Activated B cell treated with CpG ODN at 0.5 μM for 24 hours (primary cell): Measurements from ENCODE around the gene LRFN3. TPM values are rescaled to one million over a fixed set of nuclear protein-coding genes. Genes with fewer than 3 reads are reported as not detected.

Experiments
- ATAC-seq: fragments of 200-7000 bp; cut with Tn5 transposase; one replicate; pipeline ENCODE4 v1.10.0; 2021; ENCODE audit warnings: low read depth, mild to moderate bottlenecking, moderate library complexity
- CTCF ChIA-PET: fragments of 350-600 bp; sonication (Branson Sonifier 250); formaldehyde crosslinking; loops from one replicate; lab custom pipeline; 2021; ENCODE audit warnings: antibody characterized with exemption; lab: Charles Lee
- POLR2A ChIA-PET: fragments of 350-600 bp; sonication (Branson Sonifier 250); formaldehyde crosslinking; loops from one replicate; lab custom pipeline; 2021; ENCODE audit warnings: antibody characterized with exemption; lab: Charles Lee
- DNase-seq: peaks from one replicate; pipeline ENCODE4 v3.0.0; 2022
- H3K27ac Mint-ChIP-seq: one replicate; pipeline ENCODE4 v1.8.0; 2020; ENCODE audit warnings: mixed read lengths
- H3K27me3 Mint-ChIP-seq: one replicate; pipeline ENCODE4 v1.8.0; 2021; ENCODE audit warnings: mixed read lengths
- H3K36me3 Mint-ChIP-seq: one replicate; pipeline ENCODE4 v1.8.0; 2021; ENCODE audit warnings: low read depth, mixed read lengths
- H3K4me1 Mint-ChIP-seq: one replicate; pipeline ENCODE4 v1.8.0; 2021; ENCODE audit warnings: mixed read lengths
- H3K4me3 Mint-ChIP-seq: one replicate; pipeline ENCODE4 v1.8.0; 2020; ENCODE audit warnings: mild to moderate bottlenecking, mixed read lengths
- H3K9me3 Mint-ChIP-seq: one replicate; pipeline ENCODE4 v1.8.0; 2020; ENCODE audit warnings: mixed read lengths
- CTCF ChIP-seq: fragments of 200-600 bp; IDR thresholded peaks from one replicate; pipeline ENCODE4 v1.8.0; 2022; ENCODE audit warnings: antibody characterized with exemption, mild to moderate bottlenecking
- intact Hi-C: fragments of 100-400 bp; cut with micrococcal nuclease; formaldehyde crosslinking; loops from one replicate; pipeline ENCODE4 v1.15.1; 2024
- total RNA-seq: library from RNA; stranded (reverse); gene quantifications from 2 replicates; pipeline ENCODE4 v1.2.3, GENCODE V29; 2022

LRFN3 gene
- total RNA-seq, 1 donor from 2014 or later: 1.8 TPM

DNA sequence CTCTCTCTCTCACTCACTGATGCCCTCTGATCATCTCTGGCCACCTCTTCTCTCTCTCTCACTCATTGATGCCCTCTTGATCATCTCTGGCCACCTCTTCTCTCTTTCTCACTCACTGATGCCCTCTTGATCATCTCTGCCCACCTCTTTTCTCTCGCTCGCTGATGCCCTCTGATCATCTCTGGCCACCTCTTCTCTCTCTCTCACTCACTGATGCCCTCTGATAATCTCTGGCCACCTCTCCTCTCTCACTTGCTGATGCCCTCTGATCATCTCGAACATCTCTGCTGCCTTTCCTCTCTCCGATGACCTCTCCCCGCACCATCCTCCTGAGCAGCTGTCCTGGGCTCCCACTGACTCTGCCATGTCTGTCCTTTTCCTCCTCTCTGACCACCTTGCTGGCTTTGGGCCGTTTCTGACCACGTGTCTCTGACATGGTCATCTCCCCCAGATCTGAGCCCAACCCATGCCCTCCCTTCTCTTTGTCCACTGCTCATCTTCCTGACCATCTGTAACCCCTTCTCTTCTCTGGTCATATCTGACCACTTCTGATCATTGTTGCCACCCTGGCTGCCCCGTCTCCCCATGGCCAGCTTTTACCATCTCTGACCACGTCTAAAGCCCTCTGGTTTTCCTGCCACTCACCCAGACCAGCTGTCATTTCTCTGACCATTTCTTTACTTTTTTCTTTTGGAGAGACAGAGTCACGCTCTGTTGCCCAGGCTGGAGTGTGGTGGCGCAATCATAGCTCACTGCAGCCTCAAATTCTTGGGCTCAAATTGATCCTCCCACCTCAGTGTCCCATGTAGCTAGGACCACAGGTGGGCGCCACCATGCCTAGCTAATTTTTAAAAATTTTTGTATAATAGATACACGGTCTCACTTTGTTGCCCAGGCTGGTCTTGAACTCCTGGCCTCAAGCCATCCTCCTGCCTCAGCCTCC lies 2.4 kb downstream of the LRFN3 start:
- POLR2A ChIA-PET: interaction anchor here (0.5 kb wide), 1 partner anchor 54 kb away, joined by 7 read pairs; no protein-coding TSS in a partner anchor
- Mint-ChIP-seq H3K4me3 (no peak overlapping the region), H3K27me3 (peaks cover 16% of the 10 kb centered on the region), H3K9me3 (no peaks in the 10 kb centered on the region), H3K4me1 (peaks cover 19% of the 10 kb centered on the region), H3K36me3 (no peaks in the 10 kb centered on the region), H3K27ac (no peak overlapping the region)
- DNase-seq: no peak
- no peak for ATAC-seq
- intact Hi-C loops: loop anchor here (10.0 kb wide), 1 partner anchor 176 kb away; the partner anchor contains the start of genes OVOL3, POLR2I and TBCB
- TF ChIP-seq CTCF: no peak
- CTCF ChIA-PET: no interaction called here

DNA sequence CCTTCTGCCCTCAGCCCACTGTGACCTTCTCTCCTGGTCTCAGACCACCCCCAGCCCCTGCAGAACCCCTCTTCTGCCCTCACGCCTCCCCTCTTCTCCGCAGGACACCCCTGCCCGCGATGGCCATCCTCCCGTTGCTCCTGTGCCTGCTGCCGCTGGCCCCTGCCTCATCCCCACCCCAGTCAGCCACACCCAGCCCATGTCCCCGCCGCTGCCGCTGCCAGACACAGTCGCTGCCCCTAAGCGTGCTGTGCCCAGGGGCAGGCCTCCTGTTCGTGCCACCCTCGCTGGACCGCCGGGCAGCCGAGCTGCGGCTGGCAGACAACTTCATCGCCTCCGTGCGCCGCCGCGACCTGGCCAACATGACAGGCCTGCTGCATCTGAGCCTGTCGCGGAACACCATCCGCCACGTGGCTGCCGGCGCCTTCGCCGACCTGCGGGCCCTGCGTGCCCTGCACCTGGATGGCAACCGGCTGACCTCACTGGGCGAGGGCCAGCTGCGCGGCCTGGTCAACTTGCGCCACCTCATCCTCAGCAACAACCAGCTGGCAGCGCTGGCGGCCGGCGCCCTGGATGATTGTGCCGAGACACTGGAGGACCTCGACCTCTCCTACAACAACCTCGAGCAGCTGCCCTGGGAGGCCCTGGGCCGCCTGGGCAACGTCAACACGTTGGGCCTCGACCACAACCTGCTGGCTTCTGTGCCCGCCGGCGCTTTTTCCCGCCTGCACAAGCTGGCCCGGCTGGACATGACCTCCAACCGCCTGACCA lies 3.3 kb downstream of the LRFN3 start:
- POLR2A ChIA-PET: interaction anchor here (0.6 kb wide), 1 partner anchor 91 kb away, joined by 9 read pairs; no protein-coding TSS in a partner anchor
- TF ChIP-seq CTCF: no peak
- Mint-ChIP-seq H3K27ac (no peak overlapping the region), H3K9me3 (no peaks in the 10 kb centered on the region), H3K36me3 (no peaks in the 10 kb centered on the region), H3K27me3 (peaks cover 16% of the 10 kb centered on the region), H3K4me3 (no peak overlapping the region), H3K4me1 (peaks cover 19% of the 10 kb centered on the region)
- intact Hi-C loops: loop anchor here (10.0 kb wide), 1 partner anchor 175 kb away; the partner anchor contains the start of genes OVOL3, POLR2I and TBCB
- DNase-seq (no peak), ATAC-seq (no peak)
- CTCF ChIA-PET: no interaction called here

GRCh38 chr19:35940078-35940775 lies 4.1 kb downstream of the LRFN3 start:
- ChIA-PET POLR2A (interaction anchor here (0.6 kb wide), 1 partner anchor 90 kb away, joined by 9 read pairs; no protein-coding TSS in a partner anchor), CTCF (no interaction called here)
- no peak for DNase-seq
- ATAC-seq: no peak
- H3K9me3 Mint-ChIP-seq: no peaks in the 10 kb centered on the region
- no peaks in the 10 kb centered on the region for H3K36me3 Mint-ChIP-seq
- no peak overlapping the region for H3K27ac Mint-ChIP-seq
- no peak overlapping the region for H3K4me3 Mint-ChIP-seq
- H3K27me3 Mint-ChIP-seq: peaks cover 16% of the 10 kb centered on the region
- no peak for TF ChIP-seq CTCF
- H3K4me1 Mint-ChIP-seq: peaks cover 19% of the 10 kb centered on the region
- intact Hi-C loops: no loop called here

DNA sequence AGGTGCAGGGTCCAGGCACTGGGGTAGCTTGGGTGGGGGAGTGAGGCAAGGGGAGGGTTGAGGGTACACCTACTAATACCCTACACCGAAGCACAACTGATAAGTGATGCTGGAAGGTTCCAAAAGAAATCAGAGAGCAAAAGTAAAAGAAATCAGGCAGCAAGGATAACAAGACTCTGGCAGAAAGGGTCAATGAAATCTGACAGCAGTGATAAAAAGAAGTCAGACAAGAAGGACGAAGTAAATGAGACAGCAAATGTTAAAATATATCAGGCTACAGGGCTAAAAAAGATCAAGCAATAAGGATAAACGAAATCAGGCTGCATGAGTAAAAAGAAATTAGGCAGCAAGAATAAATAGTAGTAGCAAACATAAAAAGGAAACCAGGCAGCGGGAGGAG lies 4.7 kb downstream of the LRFN3 start:
- H3K36me3 Mint-ChIP-seq: no peaks in the 10 kb centered on the region
- DNase-seq (no peak), ATAC-seq (no peak)
- H3K9me3 Mint-ChIP-seq: no peaks in the 10 kb centered on the region
- no peak overlapping the region for H3K4me3 Mint-ChIP-seq
- intact Hi-C loops: no loop called here
- CTCF ChIA-PET: no interaction called here
- H3K4me1 Mint-ChIP-seq: peaks cover 19% of the 10 kb centered on the region
- TF ChIP-seq CTCF: no peak
- H3K27ac Mint-ChIP-seq: no peak overlapping the region
- POLR2A ChIA-PET: no interaction called here
- peaks cover 15% of the 10 kb centered on the region for H3K27me3 Mint-ChIP-seq
